Measurements from ENCODE around the gene GPR107.

GPR107 gene

DNA sequence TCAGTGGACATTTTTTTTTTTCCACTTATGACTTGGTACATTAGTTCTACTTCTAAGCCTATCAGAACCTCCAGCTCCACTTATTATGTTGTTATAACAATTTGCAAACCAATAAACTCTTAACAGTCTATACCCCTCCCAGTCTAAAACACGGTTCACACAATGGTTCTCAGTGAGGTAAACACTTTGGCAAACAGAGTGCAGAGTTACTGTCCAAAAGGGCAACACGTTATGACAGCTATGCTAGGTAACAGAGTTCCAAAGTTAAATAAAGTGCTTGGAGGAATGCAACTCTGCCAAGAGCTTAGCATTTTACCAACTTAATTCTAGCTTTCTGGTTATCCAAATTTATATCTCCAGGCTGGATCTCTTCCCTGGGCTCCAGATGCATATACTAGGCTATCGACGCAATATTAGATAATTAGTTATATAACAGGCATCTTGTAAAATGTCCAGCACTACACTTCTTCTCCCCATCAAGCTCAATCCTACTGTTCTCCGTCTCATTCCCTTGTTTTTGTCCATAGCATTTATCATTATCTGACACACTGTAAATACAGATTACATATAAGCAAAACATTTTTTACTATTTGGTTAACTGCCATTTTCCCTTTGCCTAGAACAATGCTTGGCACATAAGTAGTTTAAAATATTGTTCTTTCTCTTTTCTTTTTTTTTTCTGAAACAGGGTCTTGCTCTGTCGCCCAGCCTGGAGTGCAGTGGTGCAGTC, 25.0 kb upstream of the GPR107 start:
- no peak for DNase-seq

DNA sequence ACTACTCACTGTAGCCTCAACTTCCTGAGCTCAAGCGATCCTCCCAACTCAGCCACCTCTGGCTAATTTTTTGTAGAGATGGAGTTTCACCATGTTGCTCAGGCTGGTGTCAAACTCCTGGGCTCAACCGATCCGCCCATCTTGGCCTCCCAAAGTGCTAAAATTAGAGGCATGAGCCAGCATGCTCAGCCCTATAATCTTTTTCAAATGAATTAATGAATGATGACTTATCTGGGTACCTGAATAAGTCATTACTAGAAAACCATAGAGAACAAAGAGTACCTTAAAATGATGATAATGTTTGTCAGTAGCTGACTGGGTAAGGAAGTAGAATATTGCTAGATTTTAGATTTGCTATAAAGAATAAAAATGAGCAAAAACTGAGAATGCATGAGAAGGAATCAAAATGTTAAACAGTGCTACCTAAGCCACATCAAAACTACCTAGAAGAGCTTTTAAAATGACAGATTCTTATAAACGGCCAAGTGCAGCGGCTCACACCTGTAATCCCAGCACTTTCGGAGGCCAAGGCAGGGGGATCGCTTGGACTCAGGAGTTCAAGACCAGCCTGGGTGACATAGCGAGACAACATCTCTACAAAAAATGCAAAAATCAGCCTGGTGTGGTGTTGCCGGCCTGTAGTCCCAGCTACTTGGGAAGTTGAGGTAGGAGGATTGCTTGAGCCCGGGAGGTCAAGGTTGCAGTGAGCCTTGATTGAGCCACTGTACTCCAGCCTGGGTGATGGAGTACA, 24.3 kb upstream of the GPR107 start:
- no peak for DNase-seq

GRCh38 chr9:130030651-130031127, 23.0 kb upstream of the GPR107 start:
- no peak for DNase-seq

DNA sequence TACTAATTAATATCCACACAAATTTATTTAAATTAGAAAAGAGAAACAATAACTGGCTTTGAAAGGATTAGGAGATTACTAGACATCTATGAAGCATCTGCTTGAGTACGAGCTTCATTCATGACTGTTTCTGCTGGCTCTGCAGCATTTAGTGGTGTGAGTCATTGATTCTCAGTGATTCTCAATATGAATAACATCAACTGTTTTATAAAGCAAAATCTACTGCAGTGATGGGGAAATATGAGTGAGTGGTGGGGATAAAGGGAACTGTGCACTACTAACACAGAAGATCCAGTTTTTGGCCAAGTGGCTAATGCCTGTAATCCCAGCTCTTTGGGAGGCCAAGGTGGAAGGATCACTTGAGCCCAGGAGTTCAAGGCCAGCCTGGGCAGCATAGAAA, 19.1 kb upstream of the GPR107 start:
- DNase-seq, result no peak

DNA sequence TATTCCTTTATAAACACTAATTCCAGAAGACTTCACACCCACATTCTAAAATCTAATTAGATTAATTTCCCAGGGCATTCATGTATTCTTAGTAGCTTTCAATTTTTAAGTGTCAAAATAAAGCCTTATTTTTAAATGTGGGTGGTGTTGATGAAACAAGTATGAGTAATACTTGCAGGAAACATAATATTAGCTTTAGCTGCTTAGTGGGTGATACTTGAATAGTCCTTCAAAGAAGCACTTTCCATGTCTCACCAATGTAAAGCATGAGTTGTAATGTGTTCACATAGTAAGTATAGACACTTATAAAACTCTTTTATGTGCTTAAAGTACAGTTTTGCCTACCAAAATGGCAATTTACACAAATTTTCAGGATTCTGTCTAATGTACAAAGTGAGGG, 17.6 kb upstream of the GPR107 start:
- no peak for DNase-seq

DNA sequence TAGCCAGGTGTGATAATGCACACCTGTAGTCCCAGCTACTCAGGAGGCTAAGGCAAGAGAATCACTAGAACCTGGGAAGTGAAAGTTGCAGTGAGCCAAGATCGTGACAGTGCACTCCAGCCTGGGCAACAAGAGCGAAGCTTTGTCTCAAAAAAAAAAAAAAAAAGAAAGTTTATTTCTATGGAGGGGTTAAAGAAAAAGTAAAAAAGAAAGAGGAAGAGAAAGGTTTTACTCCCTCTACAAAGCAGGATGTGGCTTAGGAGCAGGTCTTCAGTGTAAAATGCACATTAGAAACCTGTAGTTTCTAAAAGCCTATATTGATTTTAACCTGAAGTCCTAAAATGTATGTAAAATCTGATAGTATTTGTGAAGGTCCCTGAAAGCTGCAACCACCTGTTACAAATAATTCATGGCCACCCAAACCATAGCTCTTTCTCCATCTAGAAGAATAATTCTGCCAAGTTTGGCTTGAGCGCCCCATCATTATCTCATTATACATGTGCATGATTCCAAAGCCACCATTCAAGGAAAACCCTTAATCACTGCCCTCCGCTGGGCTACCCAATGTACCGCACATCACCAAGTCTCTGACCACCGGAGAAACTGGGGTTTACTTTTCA, 14.1 kb upstream of the GPR107 start:
- DNase-seq, result no peak

DNA sequence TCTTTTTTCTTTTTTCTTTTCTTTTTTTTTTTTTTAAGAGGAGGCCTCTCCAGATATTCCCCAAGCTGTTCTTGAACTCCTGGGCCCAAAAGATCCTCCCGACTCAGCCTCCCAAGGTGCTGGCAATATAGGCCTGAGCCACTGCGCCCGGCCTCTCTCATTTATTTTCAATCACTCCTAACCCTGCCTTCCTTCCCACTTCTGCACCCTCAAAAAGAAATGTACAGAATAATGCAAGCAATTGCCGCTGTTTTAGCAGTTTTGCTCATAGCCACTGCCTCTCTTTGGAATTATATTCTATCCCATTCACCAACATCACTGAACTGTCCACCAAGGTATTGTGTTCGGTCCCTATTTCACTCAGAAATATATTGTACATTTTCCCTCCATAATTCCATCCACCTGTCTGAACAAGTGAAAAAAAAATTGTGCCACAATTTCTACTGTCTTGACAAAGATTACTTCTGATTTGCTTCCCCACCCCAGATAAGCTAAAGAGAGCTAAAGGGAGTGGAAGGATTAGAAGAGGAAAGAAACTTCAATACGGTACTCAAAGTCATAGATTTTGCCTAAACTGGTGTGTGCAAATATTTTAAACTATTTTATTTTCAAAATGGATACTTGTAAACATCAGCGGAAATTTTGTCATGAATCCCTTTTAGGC, 12.6 kb upstream of the GPR107 start:
- no peak for DNase-seq

DNA sequence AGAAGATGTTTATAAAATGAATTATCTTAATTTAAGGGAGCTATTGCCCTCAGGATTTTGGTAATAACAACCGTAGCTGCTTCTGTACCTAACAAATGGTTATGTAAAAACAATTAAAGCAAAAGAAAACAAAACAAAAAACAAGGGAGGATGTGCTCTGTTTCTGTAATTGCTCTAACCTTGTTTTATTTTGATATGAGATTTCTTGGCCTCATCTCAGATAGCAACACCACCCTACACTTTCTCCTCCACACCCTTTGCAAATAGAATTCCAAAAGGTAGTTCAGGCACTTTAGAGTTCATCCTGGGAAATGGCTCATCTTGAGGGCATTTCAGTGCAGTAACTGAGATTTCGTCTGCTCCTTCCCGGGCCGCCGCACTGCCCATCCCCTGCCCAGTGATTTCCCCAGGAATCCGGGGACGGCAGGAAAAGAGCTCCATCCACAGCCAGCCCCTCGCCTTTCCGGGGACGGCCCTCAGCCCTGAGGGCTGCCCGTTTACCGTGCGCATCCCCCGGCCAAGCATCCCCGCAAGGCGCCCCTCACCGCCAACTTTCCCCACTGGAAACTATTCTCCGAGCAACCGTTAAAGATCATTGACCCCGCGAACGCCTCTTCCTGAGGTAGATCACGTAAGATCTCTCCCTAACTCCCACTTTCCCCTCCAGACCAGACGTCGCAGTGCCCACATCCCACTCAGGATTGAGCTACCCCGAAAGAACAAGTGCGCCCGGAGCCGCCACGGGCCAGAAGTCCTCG, 11.9 kb upstream of the GPR107 start:
- no peak for DNase-seq

DNA sequence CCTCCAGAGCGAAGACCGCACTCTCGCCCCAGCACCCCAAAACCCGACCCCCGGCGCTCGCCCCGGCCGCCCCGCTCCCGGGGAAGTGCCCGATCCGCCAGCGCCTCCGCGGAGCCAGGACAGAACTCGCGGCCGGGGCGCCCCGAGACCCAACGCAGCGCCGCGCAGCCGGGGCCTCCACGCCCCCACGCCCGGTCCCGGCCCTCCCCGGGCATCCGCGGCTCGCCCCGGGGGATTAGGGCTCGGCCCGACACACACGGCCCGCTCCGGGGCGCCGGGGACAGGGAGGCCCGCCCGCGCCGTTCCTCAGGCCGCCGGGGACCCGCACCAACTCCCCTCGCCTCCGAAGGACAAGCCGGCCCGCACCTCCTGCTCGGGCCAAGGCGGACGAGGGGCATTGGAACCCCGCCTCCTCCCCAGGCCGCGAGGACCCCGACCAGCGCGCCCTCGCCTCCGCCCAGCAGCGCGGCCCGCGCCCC, 11.3 kb upstream of the GPR107 start:
- no peak for DNase-seq

DNA sequence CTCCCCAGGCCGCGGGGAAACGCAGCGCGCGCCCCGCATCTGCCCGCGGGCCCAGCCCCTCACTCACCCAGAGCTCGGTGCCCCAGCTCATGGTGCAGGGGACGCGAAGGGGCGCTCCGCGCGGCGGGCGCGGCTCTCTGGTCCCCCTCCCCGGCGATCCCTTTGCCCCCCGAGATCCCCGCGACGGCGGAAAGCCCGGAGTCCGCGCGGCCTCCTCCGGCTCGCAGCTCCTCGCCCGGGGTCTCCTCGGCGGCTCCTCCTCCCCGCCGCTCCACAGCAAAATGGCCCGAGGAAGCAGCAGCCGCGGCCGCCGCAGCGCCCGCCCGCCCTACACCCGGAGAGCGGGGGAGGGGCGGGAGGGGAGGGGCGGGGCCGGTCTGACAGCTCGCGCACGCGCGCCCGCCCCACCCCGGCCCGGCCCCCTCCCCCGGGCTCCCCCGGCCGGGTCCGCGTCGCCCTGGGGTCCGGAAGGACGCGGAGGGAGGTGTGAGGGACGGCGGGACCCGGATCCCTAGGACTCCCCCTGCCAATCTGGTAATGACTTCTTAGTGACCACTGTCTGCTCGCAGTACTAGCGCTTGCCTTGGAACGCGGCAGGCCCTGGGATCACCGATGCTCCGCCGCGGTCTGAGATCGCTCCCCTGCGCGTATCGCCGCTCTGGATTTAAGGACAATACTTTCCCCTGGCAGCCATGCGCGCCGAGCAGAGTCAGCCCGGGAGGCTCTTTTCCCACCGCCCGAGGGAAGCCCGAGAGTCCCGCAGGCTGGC, 10.6 kb upstream of the GPR107 start, which contains the start of gene FNBP1:
Gene FNBP1 (minus strand): TSS at position 305 of the 769 bp plus-strand sequence. CDS start 214 bp downstream, at position 91.
- DNase-seq, result peak; percentile 13 to 70

GRCh38 chr9:130043654-130044623, 9.8 kb upstream of the GPR107 start:
- no peak for DNase-seq

GRCh38 chr9:130045725-130046450, 7.8 kb upstream of the GPR107 start:
- DNase-seq, result no peak

DNA sequence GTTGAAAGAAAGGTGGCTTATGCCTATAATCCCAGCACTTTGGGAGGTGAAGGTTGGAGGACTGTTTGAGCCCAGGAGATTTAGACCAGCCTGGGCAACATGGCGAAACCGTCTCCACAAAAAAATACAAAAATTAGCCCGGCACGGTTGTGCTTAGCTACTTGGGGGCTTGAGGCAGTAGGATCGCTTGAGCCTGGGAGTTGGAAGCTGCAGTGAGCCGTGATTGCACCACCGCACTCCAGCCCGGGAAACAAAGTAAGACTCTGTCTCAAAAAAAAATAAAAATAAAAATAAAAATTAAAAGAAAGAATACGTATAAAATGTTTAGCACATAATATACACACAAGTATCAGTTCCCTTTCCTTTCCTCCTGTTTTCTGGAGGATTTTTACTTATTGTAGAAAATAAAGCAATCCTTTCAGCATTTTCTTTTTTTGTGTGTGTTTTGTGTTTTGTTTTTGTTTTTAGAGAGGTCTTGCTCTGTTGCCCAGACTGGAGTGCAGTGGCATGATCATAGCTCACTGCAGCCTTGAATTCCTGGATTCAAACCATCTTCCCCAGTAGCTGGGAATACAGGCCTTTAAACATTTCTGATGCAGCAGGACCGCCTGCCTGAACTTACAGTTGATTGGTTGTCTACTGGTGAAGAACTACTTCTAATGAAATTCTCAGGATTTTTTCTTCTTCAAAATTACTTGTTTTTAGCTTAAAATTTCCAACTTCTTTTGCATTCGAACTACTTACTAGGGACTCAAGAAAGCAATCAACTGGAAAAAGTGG, 4.1 kb upstream of the GPR107 start:
- DNase-seq, result no peak

DNA sequence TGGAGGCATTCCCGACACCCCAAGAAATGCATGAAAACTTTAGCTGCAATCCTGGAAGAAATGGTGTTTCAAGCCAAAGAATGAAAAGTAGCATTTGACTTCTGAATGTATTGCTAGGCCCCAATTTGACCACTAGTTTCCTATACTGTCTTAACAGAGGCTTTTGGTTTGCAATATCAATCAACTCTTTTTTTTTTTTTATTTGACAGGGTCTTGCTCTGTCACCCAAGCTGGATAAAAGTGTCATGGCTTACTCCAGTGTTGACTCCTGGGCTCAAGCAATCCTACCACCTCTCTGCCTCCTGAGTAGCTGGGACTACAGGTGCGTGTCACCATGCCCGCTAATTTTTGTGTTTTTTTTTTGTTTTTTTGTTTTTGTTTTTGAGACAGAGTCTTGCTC, 3.2 kb upstream of the GPR107 start:
- DNase-seq, result no peak

- no peak for DNase-seq
Observed at GRCh38 chr9:130051855-130052254, 1.9 kb upstream of the GPR107 start.

- DNase-seq, result no peak
Observed at GRCh38 chr9:130053109-130053503, 600 bp upstream of the GPR107 start.

DNA sequence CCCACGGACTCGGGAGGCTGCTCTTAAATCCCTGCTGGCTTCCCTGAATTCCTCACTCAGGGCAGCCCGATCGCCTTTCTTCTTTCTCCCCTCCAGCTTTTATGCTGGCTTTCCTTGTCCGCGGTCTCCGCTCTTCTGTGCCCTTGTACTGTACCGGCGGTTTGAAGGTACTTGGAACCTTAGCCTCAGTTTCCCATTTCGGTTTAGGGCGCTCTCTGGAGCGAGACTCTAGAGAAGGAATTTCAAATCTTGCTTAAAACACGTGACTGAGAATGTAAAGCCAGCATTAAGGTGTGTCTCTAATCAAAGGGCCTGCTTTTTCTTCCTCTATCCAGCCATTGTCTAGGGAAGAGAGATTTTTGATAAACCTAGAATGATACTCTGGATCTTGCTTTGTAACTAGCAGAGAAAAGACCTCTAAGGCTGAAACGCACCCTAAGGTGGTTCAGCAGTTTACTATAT, 650 bp downstream of the GPR107 start:
- no peak for DNase-seq

DNA sequence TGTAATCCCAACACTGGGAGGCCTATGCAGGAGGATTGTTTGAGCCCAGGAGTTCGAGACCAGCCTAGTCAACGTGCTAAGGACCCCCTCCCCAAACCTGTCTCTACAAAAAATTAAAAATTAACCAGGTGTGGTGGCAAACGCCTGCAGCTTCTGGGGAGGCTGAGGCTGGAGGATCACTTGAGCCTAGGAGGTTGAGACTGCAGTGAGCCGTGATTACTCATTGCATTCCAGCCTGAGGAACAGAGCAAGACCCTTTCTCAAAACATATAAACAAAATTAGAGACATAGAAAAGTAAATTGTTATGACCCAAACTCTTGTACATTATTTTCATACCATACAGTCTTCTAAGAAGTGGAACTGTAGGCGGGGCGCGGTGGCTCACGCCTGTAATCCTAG, 1.1 kb downstream of the GPR107 start:
- DNase-seq, result no peak

DNA sequence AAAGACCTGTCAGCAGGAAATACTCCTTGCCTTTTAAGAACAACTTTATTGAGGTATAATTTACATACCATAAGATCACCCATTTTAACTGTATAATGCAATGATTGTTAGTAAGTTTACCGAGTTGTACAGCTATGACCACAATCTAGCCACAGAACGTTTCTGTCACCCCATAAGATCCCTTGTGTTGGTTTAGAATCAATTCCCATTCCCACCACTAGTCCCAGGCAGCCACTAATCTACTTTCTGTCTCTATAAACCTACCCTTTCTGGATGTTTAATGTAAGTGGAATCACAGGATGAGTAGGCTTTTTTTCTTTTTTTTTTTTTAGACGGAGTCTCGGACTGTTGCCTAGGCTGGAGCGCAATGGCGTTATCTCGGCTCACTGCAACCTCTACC, 4.4 kb downstream of the GPR107 start:
- no peak for DNase-seq

Data from NCI-H446 (cell line).